ENCODE results near the gene TMPRSS7. TPM values are rescaled to one million over a fixed set of nuclear protein-coding genes. Genes with fewer than 3 reads are reported as not detected.

Gene TMPRSS7
- polyA plus RNA-seq, 1 of the 3 experiments (the other 2 are of a cell fraction) = 0.02 TPM

GRCh38 chr3:112059497-112059896, 25.0 kb downstream of the TMPRSS7 start:
- CTCF ChIA-PET = interaction anchor here (1.3 kb wide), 1 partner anchor 15 kb away, joined by 4 read pairs; no protein-coding TSS in a partner anchor
- 33% methylated on average over 1 of the region's 1 CpG for WGBS (ENCODE audit: low lambda C conversion rate)

GRCh38 chr3:112061152-112061551, 26.6 kb downstream of the TMPRSS7 start:
- DNase-seq = no peak
- peaks cover under 1% of the 10 kb centered on the region for H3F3A ChIP-seq (replicated peaks; ENCODE audit: insufficient read depth)

More at GRCh38 chr3:112059497-112059896, 25.0 kb downstream of the TMPRSS7 start:
- Histone ChIP-seq H3K27ac (ENCODE audit: low read depth in 2 of 2, low read length in 1 of 2) (no peak overlapping the region), H3K36me3 (replicated peaks in 1 of 2; ENCODE audit: control insufficient read depth in 1 of 2, insufficient read depth in 2 of 2, low read length in 1 of 2) (no peaks in the 10 kb centered on the region), H4K20me1 (ENCODE audit: insufficient read depth) (no peaks in the 10 kb centered on the region), H3K4me1 (ENCODE audit: control insufficient read depth in 1 of 2, insufficient read depth in 2 of 2, low read depth in 1 of 2, low read length in 1 of 2) (no peaks in the 10 kb centered on the region), H3K9ac (no peak overlapping the region), H3K9me2 (no peaks in the 10 kb centered on the region), H3K9me3 (no peaks in the 10 kb centered on the region), H3F3A (replicated peaks; ENCODE audit: insufficient read depth) (peaks cover 5% of the 10 kb centered on the region), H3K27me3 (ENCODE audit: insufficient read depth) (no peaks in the 10 kb centered on the region), H3K79me2 (ENCODE audit: insufficient read depth) (no peaks in the 10 kb centered on the region), H3K4me3 (ENCODE audit: low read depth in 2 of 2, low read length in 1 of 2) (no peak overlapping the region), H2AFZ (ENCODE audit: low read depth) (no peak overlapping the region), H3K4me2 (no peak overlapping the region)
- POLR2A ChIA-PET = no interaction called here
- DNase-seq = no peak
- TF ChIP-seq REST (IDR thresholded peaks at IDR 0.05; ENCODE audit: low read depth, low read length) = no peak
- TF ChIP-seq NFIC (IDR thresholded peaks at IDR 0.05; ENCODE audit: borderline replicate concordance) = no peak
- TF ChIP-seq RXRA (IDR thresholded peaks at IDR 0.05; ENCODE audit: borderline replicate concordance, low read depth) = no peak
- TF ChIP-seq SMC3 (IDR thresholded peaks at IDR 0.05; ENCODE audit: low read depth, low read length) = no peak
- TF ChIP-seq MXI1 (IDR thresholded peaks at IDR 0.05; ENCODE audit: low read depth, low read length) = no peak
- TF ChIP-seq FOSL2 (IDR thresholded peaks at IDR 0.05; ENCODE audit: borderline replicate concordance, low read depth) = no peak
- no peak for TF ChIP-seq EP300 (IDR thresholded peaks at IDR 0.05; ENCODE audit: borderline replicate concordance in 1 of 2, low read depth in 1 of 2, low read length in 1 of 2)

More at GRCh38 chr3:112061152-112061551, 26.6 kb downstream of the TMPRSS7 start:
- no peaks in the 10 kb centered on the region for H3K36me3 ChIP-seq (replicated peaks in 1 of 2; ENCODE audit: control insufficient read depth in 1 of 2, insufficient read depth in 2 of 2, low read length in 1 of 2)
- no peaks in the 10 kb centered on the region for H3K27me3 ChIP-seq (ENCODE audit: insufficient read depth)
- H3K4me1 ChIP-seq (ENCODE audit: control insufficient read depth in 1 of 2, insufficient read depth in 2 of 2, low read depth in 1 of 2, low read length in 1 of 2) = no peaks in the 10 kb centered on the region
- H3K9me3 ChIP-seq = no peaks in the 10 kb centered on the region
- 54% methylated on average over 3 of the region's 3 CpGs for WGBS (ENCODE audit: low lambda C conversion rate)
- H3K79me2 ChIP-seq (ENCODE audit: insufficient read depth) = no peaks in the 10 kb centered on the region
- H3K9me2 ChIP-seq = no peaks in the 10 kb centered on the region
- CTCF ChIA-PET = no interaction called here
- H3K4me3 ChIP-seq (ENCODE audit: low read depth in 2 of 2, low read length in 1 of 2) = no peak overlapping the region
- no peak overlapping the region for H3K4me2 ChIP-seq
- no peaks in the 10 kb centered on the region for H4K20me1 ChIP-seq (ENCODE audit: insufficient read depth)
- H3K27ac ChIP-seq (ENCODE audit: low read depth in 2 of 2, low read length in 1 of 2) = no peak overlapping the region; a peak in 1 of 4 replicates
- H2AFZ ChIP-seq (ENCODE audit: low read depth) = no peak overlapping the region
- H3K9ac ChIP-seq = no peak overlapping the region
- POLR2A ChIA-PET = no interaction called here
- TF ChIP-seq TCF12 (IDR thresholded peaks at IDR 0.05) (peak; percentile 35; the same call in 1 of the 2 replicates), EZH2phosphoT487 (IDR thresholded peaks at IDR 0.05; ENCODE audit: borderline replicate concordance, low read depth) (no peak), ELF1 (IDR thresholded peaks at IDR 0.05) (no peak), TEAD4 (IDR thresholded peaks at IDR 0.05; ENCODE audit: borderline replicate concordance, insufficient read depth) (peak; percentile 37; the same call in 1 of the 2 replicates), NFIC (IDR thresholded peaks at IDR 0.05; ENCODE audit: borderline replicate concordance) (0 out of 2 replicates have a peak, but pooled peaks have one; percentile 10), REST (IDR thresholded peaks at IDR 0.05; ENCODE audit: low read depth, low read length) (no peak)

All from SK-N-SH (cell line).